Measurements from ENCODE around the gene GSN.

GSN gene

GRCh38 chr9:121359351-121360294 is 91.7 kb downstream of the GSN start:
- Histone ChIP-seq H3K27me3 (no peaks in the 10 kb centered on the region), H3K4me1 (peaks cover 18% of the 10 kb centered on the region), H3K9me3 (no peaks in the 10 kb centered on the region), H3K36me3 (no peaks in the 10 kb centered on the region; the same call in 1 of the 2 replicates), H3K4me3 (ENCODE audit: low read depth, low read length) (no peak overlapping the region)
- no peak for DNase-seq
- TF ChIP-seq CTCF (IDR thresholded peaks at IDR 0.05; ENCODE audit: low read depth, low read length) = no peak

- no peak overlapping the region for H3K4me3 ChIP-seq (ENCODE audit: low read depth, low read length)
- no peak for DNase-seq
- peaks cover 25% of the 10 kb centered on the region for H3K4me1 ChIP-seq
- TF ChIP-seq CTCF (IDR thresholded peaks at IDR 0.05; ENCODE audit: low read depth, low read length) = no peak
- H3K36me3 ChIP-seq = no peaks in the 10 kb centered on the region
- H3K9me3 ChIP-seq = no peaks in the 10 kb centered on the region
- H3K27me3 ChIP-seq = no peaks in the 10 kb centered on the region
Measured at GRCh38 chr9:121360601-121361374, 92.8 kb downstream of the GSN start.

DNA sequence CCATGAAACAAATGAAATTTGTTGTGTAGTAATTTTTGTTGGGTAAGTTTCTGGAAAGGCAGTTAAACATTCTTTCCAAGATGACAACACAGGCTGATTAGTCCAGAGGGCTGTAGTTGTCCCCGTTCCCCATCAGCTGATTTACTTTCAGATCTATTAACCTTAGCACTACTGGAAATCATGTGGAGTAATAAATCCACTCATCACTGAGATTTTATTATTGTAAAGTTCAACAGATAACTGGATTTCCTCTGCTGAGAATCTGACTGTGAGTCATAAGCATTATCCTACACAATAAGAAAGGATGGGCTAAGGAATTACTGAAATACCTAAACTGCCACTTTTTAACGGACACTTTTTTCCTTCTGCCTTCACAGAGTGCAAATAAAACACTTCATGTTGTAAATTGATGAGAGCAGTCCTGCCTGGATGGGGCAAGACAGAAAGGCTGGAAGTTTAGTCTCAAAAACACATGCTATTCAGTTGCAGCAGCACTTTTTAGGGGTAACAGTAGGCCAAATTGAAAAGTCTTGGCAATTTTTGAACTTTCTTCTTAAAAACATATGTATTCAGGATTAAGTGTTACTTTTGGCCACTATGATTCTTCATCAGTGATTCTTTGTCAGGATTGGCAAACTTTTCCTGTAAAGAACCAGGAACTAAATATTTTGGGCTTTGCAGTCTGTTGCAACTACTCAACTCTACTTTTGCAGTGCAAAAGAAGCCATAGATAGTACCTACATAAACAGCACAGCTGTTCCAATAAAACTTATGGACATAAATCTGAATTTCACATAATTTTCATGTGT is 95.1 kb downstream of the GSN start:
- Histone ChIP-seq H3K4me1 (peaks cover 25% of the 10 kb centered on the region), H3K27me3 (no peaks in the 10 kb centered on the region), H3K36me3 (no peaks in the 10 kb centered on the region), H3K9me3 (no peaks in the 10 kb centered on the region), H3K4me3 (ENCODE audit: low read depth, low read length) (no peak overlapping the region)
- no peak for TF ChIP-seq CTCF (IDR thresholded peaks at IDR 0.05; ENCODE audit: low read depth, low read length)
- DNase-seq = no peak

DNA sequence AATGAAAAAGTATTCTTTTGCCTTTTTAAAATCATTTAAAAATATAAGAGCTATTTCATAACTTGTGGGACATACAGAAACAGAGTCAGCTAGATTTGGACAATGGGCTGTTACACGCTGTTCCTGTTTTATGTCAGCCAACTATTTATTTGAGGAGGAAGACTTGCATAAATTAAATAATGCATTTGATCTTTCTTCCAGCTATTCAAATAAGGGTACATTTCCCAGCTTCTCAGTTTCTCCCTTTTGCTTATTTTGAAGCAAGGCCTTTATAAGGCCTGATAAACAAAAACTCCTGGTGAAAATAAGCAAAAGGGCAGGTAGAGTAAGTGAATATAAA is 95.6 kb downstream of the GSN start:
- Histone ChIP-seq H3K36me3 (no peaks in the 10 kb centered on the region), H3K9me3 (no peaks in the 10 kb centered on the region), H3K4me1 (peaks cover 25% of the 10 kb centered on the region), H3K27me3 (no peaks in the 10 kb centered on the region), H3K4me3 (ENCODE audit: low read depth, low read length) (no peak overlapping the region)
- DNase-seq = no peak
- TF ChIP-seq CTCF (IDR thresholded peaks at IDR 0.05; ENCODE audit: low read depth, low read length) = no peak

- Histone ChIP-seq H3K4me3 (ENCODE audit: low read depth, low read length) (no peak overlapping the region), H3K4me1 (peaks cover 25% of the 10 kb centered on the region), H3K36me3 (no peaks in the 10 kb centered on the region), H3K27me3 (no peaks in the 10 kb centered on the region), H3K9me3 (no peaks in the 10 kb centered on the region)
- TF ChIP-seq CTCF (IDR thresholded peaks at IDR 0.05; ENCODE audit: low read depth, low read length) = no peak
- DNase-seq = no peak
Measured at GRCh38 chr9:121364077-121364476, 96.1 kb downstream of the GSN start.
